Limb (tissue), 2 donors: Measurements from ENCODE around the gene TUBB4A.

Experiments
- DNase-seq, 2 donors: peaks; one replicate each; pipeline ENCODE4 v3.0.0-alpha.2; 2016; ENCODE audit errors: extremely low spot score in 2 of 2

The TUBB4A gene

GRCh38 chr19:6495947-6496346 is 6.2 kb downstream of the TUBB4A start:
- DNase-seq: no peak

- no peak for DNase-seq
These were observed 7.6 kb downstream of the TUBB4A start for GRCh38 chr19:6494438-6495036.

DNA sequence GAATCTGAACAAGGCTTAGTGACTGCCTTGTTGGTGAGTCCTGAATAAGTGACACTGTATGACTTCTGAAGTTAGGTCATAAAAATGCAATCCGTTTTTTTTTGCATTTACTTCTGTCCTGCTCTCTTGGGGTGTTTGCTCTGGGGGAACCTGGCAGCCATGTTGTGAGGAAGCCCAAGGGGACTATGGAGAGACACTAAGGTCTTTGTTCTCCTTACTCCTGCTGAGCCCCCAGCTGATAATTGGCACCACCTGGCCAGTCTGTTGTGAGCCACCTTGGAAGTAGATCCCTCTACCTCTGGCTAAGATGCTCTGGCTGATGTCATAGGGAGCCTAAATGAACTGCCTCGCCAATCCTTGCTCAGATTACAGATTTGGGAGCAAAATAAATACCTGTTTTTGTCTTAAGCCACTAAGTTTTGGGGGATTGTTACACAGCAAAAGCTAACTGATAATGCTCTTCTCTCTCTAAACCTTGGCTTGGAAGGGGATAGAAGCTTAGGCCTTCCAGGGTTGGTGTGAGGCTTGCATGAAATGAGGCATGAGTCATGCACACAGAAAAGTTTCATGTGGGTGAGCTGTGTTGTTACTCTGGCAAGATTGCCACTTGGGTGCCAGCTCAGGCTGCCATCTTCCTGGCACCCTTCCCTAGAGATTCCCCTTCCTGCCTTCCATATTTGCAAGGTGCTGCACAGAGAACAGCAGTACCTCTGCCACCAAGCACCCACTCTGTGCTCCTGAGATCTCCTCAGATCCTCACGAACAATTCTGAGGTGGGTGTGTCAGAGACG is 10.1 kb downstream of the TUBB4A start:
- DNase-seq: no peak

DNA sequence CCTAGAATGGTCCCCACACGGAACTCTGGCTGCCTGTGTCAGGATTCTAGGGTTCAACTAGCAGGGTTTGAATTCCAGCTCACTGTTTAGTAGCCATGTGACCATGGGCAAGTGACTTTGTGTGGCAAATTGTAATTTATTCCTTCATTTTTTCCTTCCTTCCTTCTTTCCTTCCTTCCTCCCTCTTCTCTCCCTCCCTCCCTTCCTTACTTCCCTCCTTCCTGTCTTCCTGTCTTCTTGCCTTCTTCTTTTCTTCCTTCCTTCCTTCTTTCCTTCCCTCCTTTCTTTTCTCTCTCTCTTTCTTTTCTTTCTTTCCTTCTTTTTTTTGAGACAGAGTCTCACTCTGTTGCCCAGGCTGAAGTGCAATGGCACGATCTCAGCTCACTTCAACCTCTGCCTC is 12.0 kb downstream of the TUBB4A start:
- DNase-seq: no peak

- DNase-seq: no peak
These were observed 12.6 kb downstream of the TUBB4A start for GRCh38 chr19:6489278-6490061.

- no peak for DNase-seq
These were observed 17.3 kb downstream of the TUBB4A start for GRCh38 chr19:6484831-6485230.

- no peak for DNase-seq
These were observed 17.9 kb downstream of the TUBB4A start for GRCh38 chr19:6484230-6484629.

DNA sequence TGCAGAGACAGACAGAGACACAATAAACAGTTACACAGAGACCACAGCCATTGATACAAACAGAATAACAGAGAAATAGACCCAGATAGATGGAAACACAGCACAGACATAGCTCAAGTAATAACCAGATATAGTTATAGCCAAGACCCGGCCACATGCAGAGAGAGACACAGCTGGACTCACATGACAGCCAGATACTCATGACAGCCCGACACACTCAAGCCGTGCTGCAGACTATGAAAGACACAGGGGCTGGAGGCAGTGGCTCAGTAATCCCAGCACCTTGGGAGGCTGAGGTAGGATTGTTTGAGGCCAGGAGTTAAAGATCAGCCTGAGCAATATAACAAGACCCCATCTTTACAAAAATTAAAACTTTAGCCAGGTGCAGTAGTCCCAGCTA is 18.9 kb downstream of the TUBB4A start:
- no peak for DNase-seq

DNA sequence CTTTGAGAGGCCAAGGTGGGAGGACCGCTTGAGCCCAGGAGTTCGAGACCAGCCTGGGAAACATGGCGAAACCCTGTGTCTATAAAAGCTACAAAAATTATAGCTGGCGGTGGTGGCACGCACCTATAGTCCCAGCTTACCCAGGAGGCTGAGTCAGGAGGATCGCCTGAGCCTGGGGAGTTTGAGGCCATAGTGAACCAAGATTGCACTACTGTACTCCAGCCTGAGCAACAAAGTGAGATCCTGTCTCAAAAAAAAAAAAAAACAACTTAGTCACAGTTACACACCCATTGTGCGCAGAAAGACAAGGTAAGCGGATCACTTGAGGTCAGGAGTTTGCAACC is 19.8 kb downstream of the TUBB4A start:
- no peak for DNase-seq

GRCh38 chr19:6481541-6482342 is 20.4 kb downstream of the TUBB4A start, which contains the start of gene DENND1C:
DENND1C (minus strand) TSS chr19:6481787; CDS start chr19:6481695, 92 bp downstream.
- DNase-seq: no peak

- no peak for DNase-seq
These were observed 21.2 kb downstream of the TUBB4A start for GRCh38 chr19:6480848-6481415.

GRCh38 chr19:6479836-6480398 is 22.2 kb downstream of the TUBB4A start:
- no peak for DNase-seq

- DNase-seq: no peak
These were observed 23.3 kb downstream of the TUBB4A start for GRCh38 chr19:6478815-6479214.

- no peak for DNase-seq
These were observed 25.1 kb downstream of the TUBB4A start for GRCh38 chr19:6476896-6477431.

- peak; percentile 5 to 70 for DNase-seq
These were observed 25.8 kb downstream of the TUBB4A start for GRCh38 chr19:6476155-6476895.

DNA sequence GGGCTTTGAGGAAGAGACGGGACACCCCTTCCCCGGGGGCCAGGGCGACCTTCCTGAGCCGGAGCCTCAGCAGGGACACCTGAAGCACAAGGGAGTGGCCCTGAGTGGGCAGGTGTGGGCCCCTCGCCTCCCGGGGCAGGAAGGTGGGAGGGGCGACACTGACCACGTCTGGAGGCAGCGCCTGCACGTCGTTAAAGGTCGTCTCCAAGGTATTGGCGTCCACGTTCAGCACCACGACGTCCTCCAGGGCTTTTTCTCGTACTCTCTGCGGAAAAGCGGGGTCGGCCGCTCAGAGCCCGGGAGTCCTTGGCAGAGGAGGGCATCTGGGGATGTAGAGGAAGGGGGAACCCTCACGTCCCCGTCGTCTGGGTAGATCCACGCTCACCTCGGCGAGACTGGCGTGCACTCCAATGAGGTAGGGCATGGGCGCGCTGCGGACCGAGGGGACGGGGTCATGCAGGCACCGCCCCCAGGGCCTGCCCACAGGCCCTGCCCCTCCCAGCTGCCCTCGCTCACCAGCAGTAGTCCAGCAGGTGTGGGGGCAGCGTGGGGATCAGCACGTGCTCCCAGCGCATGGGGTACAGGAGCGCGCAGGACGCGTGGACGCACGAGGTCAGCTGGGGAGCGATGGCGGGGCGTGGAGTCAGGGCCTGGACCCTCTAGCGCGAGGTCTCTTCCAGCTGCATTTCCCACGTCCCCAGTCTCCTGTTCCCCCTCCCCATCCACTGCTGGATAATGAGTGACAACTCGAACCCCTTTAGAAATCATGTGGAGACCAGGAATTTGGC is 26.6 kb downstream of the TUBB4A start:
- DNase-seq: no peak

DNA sequence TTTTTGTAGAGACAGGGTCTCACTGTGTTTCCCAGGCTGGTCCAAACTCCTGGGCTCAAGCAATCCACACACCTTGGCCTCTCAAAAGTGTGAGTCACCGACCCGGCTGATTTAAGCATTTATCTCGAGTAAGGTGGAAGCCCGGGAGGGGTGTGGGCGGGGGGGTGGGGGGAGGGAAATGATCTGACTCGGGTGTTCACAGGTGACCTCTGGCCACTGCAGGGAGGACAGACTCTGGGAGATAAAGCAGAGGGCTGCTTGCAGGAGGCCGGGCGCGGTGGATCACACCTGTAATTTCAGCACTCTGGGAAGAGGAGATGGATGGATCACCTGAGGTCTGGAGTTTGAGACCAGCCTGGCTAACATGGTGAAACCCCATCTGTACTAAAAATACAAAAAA is 28.5 kb downstream of the TUBB4A start:
- no peak for DNase-seq

DNA sequence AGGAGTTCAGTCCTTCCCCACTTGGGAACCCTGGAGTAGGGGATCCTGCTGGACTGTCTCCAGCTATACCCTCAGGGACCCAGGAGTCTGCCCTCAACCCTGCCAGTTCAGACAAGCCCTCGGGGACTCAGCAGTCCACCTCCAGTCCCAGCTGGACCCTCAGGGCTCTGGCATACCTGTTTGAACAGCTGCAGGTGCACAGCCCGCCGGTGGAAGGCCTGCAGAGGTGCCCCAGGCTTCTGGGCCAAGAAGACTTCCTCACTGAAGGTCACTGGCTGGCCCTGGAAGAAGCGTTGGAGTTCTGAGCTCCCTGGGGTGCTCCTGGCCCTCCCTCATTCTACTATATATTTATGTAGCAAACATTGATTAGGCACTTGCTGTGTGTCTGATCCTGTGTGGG is 29.4 kb downstream of the TUBB4A start:
- no peak for DNase-seq

GRCh38 chr19:6471076-6471475 is 31.0 kb downstream of the TUBB4A start:
- DNase-seq: no peak
